ENCODE data around the gene MTUS2.

Gene MTUS2

GRCh38 chr13:28854657-28855056 is 34.5 kb downstream of the MTUS2 start:
- Histone ChIP-seq H3K9me3 (ENCODE audit: control insufficient read depth, low read length) (no peaks in the 10 kb centered on the region), H3K36me3 (ENCODE audit: control insufficient read depth, insufficient read depth, low read length) (no peaks in the 10 kb centered on the region), H3K27ac (ENCODE audit: insufficient read depth, low read length, poor library complexity, severe bottlenecking) (no peak overlapping the region), H3K4me3 (ENCODE audit: insufficient read depth, low read depth, low read length, poor library complexity, severe bottlenecking) (no peak overlapping the region), H3K4me1 (ENCODE audit: control insufficient read depth, insufficient read depth, low read length, poor library complexity, severe bottlenecking) (no peaks in the 10 kb centered on the region), H3K27me3 (replicated peaks; ENCODE audit: control insufficient read depth, insufficient read depth, low read length, poor library complexity, severe bottlenecking) (peaks cover 3% of the 10 kb centered on the region)
- DNase-seq: no peak

DNA sequence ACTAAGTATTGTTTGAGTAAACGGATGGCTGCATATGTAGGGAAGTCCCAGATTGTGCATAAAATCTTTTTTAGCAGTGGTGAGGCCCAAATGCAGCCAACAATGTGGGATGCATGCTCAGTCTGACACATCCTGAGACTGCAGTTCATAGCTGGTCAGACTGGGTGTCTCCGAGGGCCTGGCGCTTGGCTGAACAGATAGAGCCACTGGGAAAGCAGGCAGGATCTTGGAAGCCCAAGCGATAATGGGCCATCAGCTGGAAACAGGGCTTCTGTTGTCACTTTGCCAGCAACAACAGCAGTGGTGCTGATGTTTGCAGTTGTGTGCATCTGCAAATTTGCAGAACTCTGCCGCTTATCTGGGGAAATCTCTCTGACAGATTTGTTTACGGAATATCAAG is 36.1 kb downstream of the MTUS2 start:
- H3K27me3 ChIP-seq (replicated peaks; ENCODE audit: control insufficient read depth, insufficient read depth, low read length, poor library complexity, severe bottlenecking): peaks cover 3% of the 10 kb centered on the region
- DNase-seq: no peak
- H3K4me1 ChIP-seq (ENCODE audit: control insufficient read depth, insufficient read depth, low read length, poor library complexity, severe bottlenecking): no peaks in the 10 kb centered on the region
- H3K36me3 ChIP-seq (ENCODE audit: control insufficient read depth, insufficient read depth, low read length): no peaks in the 10 kb centered on the region
- H3K4me3 ChIP-seq (ENCODE audit: insufficient read depth, low read depth, low read length, poor library complexity, severe bottlenecking): no peak overlapping the region
- H3K27ac ChIP-seq (ENCODE audit: insufficient read depth, low read length, poor library complexity, severe bottlenecking): no peak overlapping the region
- H3K9me3 ChIP-seq (ENCODE audit: control insufficient read depth, low read length): no peaks in the 10 kb centered on the region

DNA sequence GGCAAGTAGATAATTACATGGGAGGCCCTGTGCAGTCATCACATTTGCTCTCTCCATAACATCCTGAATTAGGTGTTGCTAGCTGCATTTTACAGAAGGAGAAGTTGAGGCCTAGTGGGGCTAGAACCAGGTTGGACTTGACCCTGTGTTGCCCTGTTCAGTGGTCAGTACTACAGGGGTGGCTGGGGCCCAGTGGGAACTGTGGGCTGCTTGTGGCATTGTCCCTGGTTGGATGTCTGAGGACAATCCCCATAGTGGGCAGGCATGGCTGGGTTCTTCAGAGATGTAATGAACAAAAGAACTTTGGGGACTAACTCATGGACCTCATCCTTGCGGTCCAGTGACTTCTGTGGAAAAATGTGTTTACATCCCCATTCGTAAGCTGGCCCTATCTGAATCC is 38.9 kb downstream of the MTUS2 start:
- no peak overlapping the region for H3K4me3 ChIP-seq (ENCODE audit: insufficient read depth, low read depth, low read length, poor library complexity, severe bottlenecking)
- no peak overlapping the region for H3K27ac ChIP-seq (ENCODE audit: insufficient read depth, low read length, poor library complexity, severe bottlenecking)
- H3K36me3 ChIP-seq (ENCODE audit: control insufficient read depth, insufficient read depth, low read length): no peaks in the 10 kb centered on the region
- DNase-seq: no peak
- H3K4me1 ChIP-seq (ENCODE audit: control insufficient read depth, insufficient read depth, low read length, poor library complexity, severe bottlenecking): no peaks in the 10 kb centered on the region
- no peaks in the 10 kb centered on the region for H3K27me3 ChIP-seq (replicated peaks; ENCODE audit: control insufficient read depth, insufficient read depth, low read length, poor library complexity, severe bottlenecking)
- no peaks in the 10 kb centered on the region for H3K9me3 ChIP-seq (ENCODE audit: control insufficient read depth, low read length)

GRCh38 chr13:28859717-28860116 is 39.6 kb downstream of the MTUS2 start:
- Histone ChIP-seq H3K27me3 (replicated peaks; ENCODE audit: control insufficient read depth, insufficient read depth, low read length, poor library complexity, severe bottlenecking) (no peaks in the 10 kb centered on the region), H3K4me3 (ENCODE audit: insufficient read depth, low read depth, low read length, poor library complexity, severe bottlenecking) (no peak overlapping the region), H3K27ac (ENCODE audit: insufficient read depth, low read length, poor library complexity, severe bottlenecking) (no peak overlapping the region), H3K36me3 (ENCODE audit: control insufficient read depth, insufficient read depth, low read length) (no peaks in the 10 kb centered on the region), H3K9me3 (ENCODE audit: control insufficient read depth, low read length) (no peaks in the 10 kb centered on the region), H3K4me1 (ENCODE audit: control insufficient read depth, insufficient read depth, low read length, poor library complexity, severe bottlenecking) (no peaks in the 10 kb centered on the region)
- DNase-seq: no peak

- no peak overlapping the region for H3K4me3 ChIP-seq (ENCODE audit: insufficient read depth, low read depth, low read length, poor library complexity, severe bottlenecking)
- DNase-seq: no peak
- no peaks in the 10 kb centered on the region for H3K9me3 ChIP-seq (ENCODE audit: control insufficient read depth, low read length)
- H3K36me3 ChIP-seq (ENCODE audit: control insufficient read depth, insufficient read depth, low read length): no peaks in the 10 kb centered on the region
- no peaks in the 10 kb centered on the region for H3K27me3 ChIP-seq (replicated peaks; ENCODE audit: control insufficient read depth, insufficient read depth, low read length, poor library complexity, severe bottlenecking)
- H3K27ac ChIP-seq (ENCODE audit: insufficient read depth, low read length, poor library complexity, severe bottlenecking): no peak overlapping the region
- H3K4me1 ChIP-seq (ENCODE audit: control insufficient read depth, insufficient read depth, low read length, poor library complexity, severe bottlenecking): no peaks in the 10 kb centered on the region
These were observed 44.4 kb downstream of the MTUS2 start for GRCh38 chr13:28864544-28864943.

DNA sequence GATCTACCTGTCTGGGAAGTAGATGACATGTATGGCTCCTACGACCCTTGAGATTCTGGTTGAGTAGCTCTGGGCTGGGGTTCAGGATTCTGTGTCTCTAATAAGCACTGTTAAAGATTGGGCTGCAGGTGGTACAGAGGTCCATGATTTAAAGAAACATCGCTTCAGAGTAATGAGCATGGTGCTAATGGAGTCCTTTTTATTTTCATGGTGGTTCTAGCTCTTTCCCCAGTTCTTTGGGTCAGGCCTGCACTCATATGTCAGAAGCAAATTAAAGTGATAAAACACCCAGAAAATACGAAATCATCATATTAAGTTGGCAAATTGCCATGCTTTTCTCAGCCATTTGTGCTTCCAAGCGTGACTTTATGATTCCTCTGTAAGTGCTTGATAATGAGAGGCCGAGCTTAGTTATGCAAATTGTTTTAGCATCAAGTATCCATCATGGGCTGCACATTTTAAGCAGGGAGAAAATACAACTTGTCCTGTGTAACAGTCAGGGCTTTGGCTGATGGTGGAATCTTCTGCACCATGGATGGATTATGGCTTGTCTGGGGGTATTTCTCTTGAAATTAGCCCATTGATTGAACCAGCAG is 45.1 kb downstream of the MTUS2 start:
- Histone ChIP-seq H3K27ac (ENCODE audit: insufficient read depth, low read length, poor library complexity, severe bottlenecking) (no peak overlapping the region), H3K4me1 (ENCODE audit: control insufficient read depth, insufficient read depth, low read length, poor library complexity, severe bottlenecking) (no peaks in the 10 kb centered on the region), H3K9me3 (ENCODE audit: control insufficient read depth, low read length) (no peaks in the 10 kb centered on the region), H3K36me3 (ENCODE audit: control insufficient read depth, insufficient read depth, low read length) (no peaks in the 10 kb centered on the region), H3K27me3 (replicated peaks; ENCODE audit: control insufficient read depth, insufficient read depth, low read length, poor library complexity, severe bottlenecking) (no peaks in the 10 kb centered on the region), H3K4me3 (ENCODE audit: insufficient read depth, low read depth, low read length, poor library complexity, severe bottlenecking) (no peak overlapping the region)
- no peak for DNase-seq

- no peak overlapping the region for H3K27ac ChIP-seq (ENCODE audit: insufficient read depth, low read length, poor library complexity, severe bottlenecking)
- H3K4me3 ChIP-seq (ENCODE audit: insufficient read depth, low read depth, low read length, poor library complexity, severe bottlenecking): no peak overlapping the region
- DNase-seq: no peak
- H3K36me3 ChIP-seq (ENCODE audit: control insufficient read depth, insufficient read depth, low read length): no peaks in the 10 kb centered on the region
- no peaks in the 10 kb centered on the region for H3K9me3 ChIP-seq (ENCODE audit: control insufficient read depth, low read length)
- no peaks in the 10 kb centered on the region for H3K4me1 ChIP-seq (ENCODE audit: control insufficient read depth, insufficient read depth, low read length, poor library complexity, severe bottlenecking)
- no peaks in the 10 kb centered on the region for H3K27me3 ChIP-seq (replicated peaks; ENCODE audit: control insufficient read depth, insufficient read depth, low read length, poor library complexity, severe bottlenecking)
These were observed 45.8 kb downstream of the MTUS2 start for GRCh38 chr13:28865951-28866350.

GRCh38 chr13:28866932-28867331 is 46.8 kb downstream of the MTUS2 start:
- Histone ChIP-seq H3K4me1 (ENCODE audit: control insufficient read depth, insufficient read depth, low read length, poor library complexity, severe bottlenecking) (no peaks in the 10 kb centered on the region), H3K27me3 (replicated peaks; ENCODE audit: control insufficient read depth, insufficient read depth, low read length, poor library complexity, severe bottlenecking) (no peaks in the 10 kb centered on the region), H3K27ac (ENCODE audit: insufficient read depth, low read length, poor library complexity, severe bottlenecking) (no peak overlapping the region), H3K9me3 (ENCODE audit: control insufficient read depth, low read length) (no peaks in the 10 kb centered on the region), H3K36me3 (ENCODE audit: control insufficient read depth, insufficient read depth, low read length) (no peaks in the 10 kb centered on the region), H3K4me3 (ENCODE audit: insufficient read depth, low read depth, low read length, poor library complexity, severe bottlenecking) (no peak overlapping the region)
- DNase-seq: no peak

DNA sequence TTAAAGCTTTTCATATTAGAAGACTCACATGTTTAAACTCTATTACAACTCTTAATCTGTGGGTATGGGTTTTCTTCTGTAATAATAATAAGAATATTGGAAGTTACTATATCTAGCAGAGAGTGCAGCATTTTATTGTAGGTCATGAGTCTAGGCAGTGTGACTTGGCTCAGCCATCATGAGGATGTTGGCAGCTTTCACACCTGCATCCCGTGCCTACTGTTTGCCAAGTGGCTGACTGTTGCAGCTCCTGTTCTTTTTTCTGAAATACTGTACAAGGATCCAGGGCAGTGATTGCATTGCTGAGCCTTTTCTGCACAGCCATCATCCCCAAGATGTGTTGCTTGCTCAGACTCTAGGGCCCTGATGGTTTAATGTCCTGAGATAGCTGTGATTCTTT is 47.4 kb downstream of the MTUS2 start:
- Histone ChIP-seq H3K27ac (ENCODE audit: insufficient read depth, low read length, poor library complexity, severe bottlenecking) (no peak overlapping the region), H3K4me3 (ENCODE audit: insufficient read depth, low read depth, low read length, poor library complexity, severe bottlenecking) (no peak overlapping the region), H3K36me3 (ENCODE audit: control insufficient read depth, insufficient read depth, low read length) (no peaks in the 10 kb centered on the region), H3K9me3 (ENCODE audit: control insufficient read depth, low read length) (no peaks in the 10 kb centered on the region), H3K27me3 (replicated peaks; ENCODE audit: control insufficient read depth, insufficient read depth, low read length, poor library complexity, severe bottlenecking) (no peaks in the 10 kb centered on the region), H3K4me1 (ENCODE audit: control insufficient read depth, insufficient read depth, low read length, poor library complexity, severe bottlenecking) (no peaks in the 10 kb centered on the region)
- no peak for DNase-seq

DNA sequence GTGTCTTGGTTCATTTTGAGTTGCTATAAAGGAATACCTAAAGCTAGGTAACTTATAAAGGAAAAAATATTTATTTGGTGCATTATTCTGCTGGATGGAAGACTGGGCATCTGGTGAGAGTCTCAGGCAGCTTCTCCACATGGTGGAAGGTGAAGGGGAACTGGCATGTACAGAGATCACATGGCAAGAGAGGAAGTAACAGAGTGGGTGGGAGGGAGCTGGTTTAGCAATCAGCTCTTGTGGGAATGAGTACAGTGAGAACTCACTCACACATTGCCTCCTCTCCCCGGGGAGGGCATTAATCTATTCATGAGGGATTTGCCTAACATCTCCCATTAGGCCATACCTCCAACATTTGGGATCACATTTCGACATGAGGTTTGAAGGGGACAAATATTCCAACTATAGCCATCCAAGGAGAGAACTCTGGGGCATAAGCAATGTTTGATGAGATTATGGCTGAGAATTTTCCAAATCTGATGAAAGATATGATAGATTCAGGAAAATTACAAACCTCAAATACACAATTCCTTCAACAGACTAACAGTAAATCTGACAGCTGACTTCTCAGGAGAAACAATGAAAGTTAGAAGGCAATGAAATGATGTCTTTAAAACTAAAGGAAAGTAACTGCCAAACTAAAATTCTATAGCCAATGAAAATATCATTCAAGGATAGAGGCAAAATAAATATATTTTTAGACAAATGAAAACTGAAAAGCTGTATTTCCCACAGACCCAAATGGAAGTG is 52.5 kb downstream of the MTUS2 start:
- no peaks in the 10 kb centered on the region for H3K36me3 ChIP-seq (ENCODE audit: control insufficient read depth, insufficient read depth, low read length)

More for the DNA sequence above, 52.5 kb downstream of the MTUS2 start:
- no peaks in the 10 kb centered on the region for H3K27me3 ChIP-seq (replicated peaks; ENCODE audit: control insufficient read depth, insufficient read depth, low read length, poor library complexity, severe bottlenecking)
- no peaks in the 10 kb centered on the region for H3K9me3 ChIP-seq (ENCODE audit: control insufficient read depth, low read length)
- H3K4me3 ChIP-seq (ENCODE audit: insufficient read depth, low read depth, low read length, poor library complexity, severe bottlenecking): no peak overlapping the region
- no peak for DNase-seq
- no peaks in the 10 kb centered on the region for H3K4me1 ChIP-seq (ENCODE audit: control insufficient read depth, insufficient read depth, low read length, poor library complexity, severe bottlenecking)
- no peak overlapping the region for H3K27ac ChIP-seq (ENCODE audit: insufficient read depth, low read length, poor library complexity, severe bottlenecking)
